Activated T-helper 1 cell treated with anti-CD3 and anti-CD28 coated beads, Interleukin-12 subunit alpha, Interleukin-12 subunit beta, Interleukin-2, Interleukin-4 antibody, amounts not matched to agents 30 ng/mL and 10 ng/mL and 1 ng/mL, durations not matched to agents 14 hours and 24 hours and 36 hours (primary cell): ENCODE data around the gene FAM13B. TPM values are rescaled to one million over a fixed set of nuclear protein-coding genes. Genes with fewer than 3 reads are reported as not detected.

Experiments used
- DNase-seq: peaks from one replicate; pipeline ENCODE4 v3.0.0; 2021; ENCODE audit warnings: low spot score
- H3K27ac Mint-ChIP-seq: one replicate; pipeline ENCODE4 v1.8.0; 2021; ENCODE audit warnings: mild to moderate bottlenecking, mixed read lengths
- H3K27me3 Mint-ChIP-seq: one replicate; pipeline ENCODE4 v1.8.0; 2022; ENCODE audit warnings: mild to moderate bottlenecking, moderate library complexity, mixed read lengths; ENCODE audit not compliant: insufficient read depth
- H3K36me3 Mint-ChIP-seq: one replicate; pipeline ENCODE4 v1.8.0; 2021; ENCODE audit warnings: low read depth, mixed read lengths
- H3K4me1 Mint-ChIP-seq: one replicate; pipeline ENCODE4 v1.8.0; 2021; ENCODE audit warnings: low read depth, mixed read lengths
- H3K4me3 Mint-ChIP-seq: one replicate; pipeline ENCODE4 v1.8.0; 2021; ENCODE audit warnings: mild to moderate bottlenecking, moderate library complexity, mixed read lengths
- H3K9me3 Mint-ChIP-seq: one replicate; pipeline ENCODE4 v1.8.0; 2021; ENCODE audit warnings: mixed read lengths
- intact Hi-C: fragments of 100-400 bp; cut with micrococcal nuclease; formaldehyde crosslinking; loops from one replicate; pipeline ENCODE4 v1.15.1; 2024
- total RNA-seq: library from RNA; stranded (reverse); gene quantifications from 2 replicates; pipeline ENCODE4 v1.2.3, GENCODE V29; 2022

FAM13B gene
- total RNA-seq, 1 donor from 2014 or later, result 17.2 TPM

DNA sequence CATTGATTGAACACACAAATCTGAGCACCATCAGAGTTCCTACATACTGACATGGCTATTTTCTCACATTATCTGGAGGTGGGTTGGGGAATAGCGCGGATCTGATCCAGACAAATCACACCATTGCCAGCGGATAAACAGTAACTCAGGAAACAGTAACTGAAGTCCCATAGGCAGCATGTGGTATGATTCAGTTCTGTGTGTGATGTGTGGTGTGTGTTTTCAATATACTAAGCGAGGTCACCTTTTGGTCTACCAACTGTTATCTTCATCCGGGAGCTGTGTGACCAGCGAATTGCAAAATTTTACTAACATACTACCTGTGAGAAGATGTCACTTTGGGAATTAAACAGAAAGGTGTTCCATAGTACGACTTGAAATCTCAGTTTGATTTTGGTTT, 93.5 kb downstream of the FAM13B start:
- intact Hi-C loops, result loop anchor here (2.0 to 5.0 kb wide), 2 partner anchors 47 to 57 kb away; no protein-coding TSS in a partner anchor
- H3K27me3 Mint-ChIP-seq, result no peaks in the 10 kb centered on the region
- H3K4me3 Mint-ChIP-seq, result no peak overlapping the region
- peaks cover 45% of the 10 kb centered on the region for H3K36me3 Mint-ChIP-seq
- peaks cover 8% of the 10 kb centered on the region for H3K4me1 Mint-ChIP-seq
- H3K27ac Mint-ChIP-seq, result peak overlapping the region; percentile 35
- H3K9me3 Mint-ChIP-seq, result no peaks in the 10 kb centered on the region
- no peak for DNase-seq

DNA sequence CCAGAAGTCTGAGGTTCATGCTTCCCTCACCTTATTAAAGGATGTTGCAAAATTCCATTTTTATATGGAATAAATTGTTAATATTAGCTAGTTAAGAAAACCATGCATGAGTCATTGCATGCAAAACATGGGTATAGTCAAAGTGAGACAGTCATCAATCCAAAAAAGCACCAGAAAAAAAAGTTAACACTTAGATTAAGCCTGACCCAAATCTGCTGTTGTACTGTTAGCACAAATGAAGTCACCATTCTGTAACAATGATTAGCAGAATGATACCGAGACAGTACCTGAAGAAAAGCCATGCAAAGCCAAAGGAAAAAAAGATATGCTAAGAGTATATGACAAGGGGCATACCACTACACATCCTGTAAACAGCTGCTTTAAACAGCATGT, 94.1 kb downstream of the FAM13B start:
- no peak for DNase-seq

DNA sequence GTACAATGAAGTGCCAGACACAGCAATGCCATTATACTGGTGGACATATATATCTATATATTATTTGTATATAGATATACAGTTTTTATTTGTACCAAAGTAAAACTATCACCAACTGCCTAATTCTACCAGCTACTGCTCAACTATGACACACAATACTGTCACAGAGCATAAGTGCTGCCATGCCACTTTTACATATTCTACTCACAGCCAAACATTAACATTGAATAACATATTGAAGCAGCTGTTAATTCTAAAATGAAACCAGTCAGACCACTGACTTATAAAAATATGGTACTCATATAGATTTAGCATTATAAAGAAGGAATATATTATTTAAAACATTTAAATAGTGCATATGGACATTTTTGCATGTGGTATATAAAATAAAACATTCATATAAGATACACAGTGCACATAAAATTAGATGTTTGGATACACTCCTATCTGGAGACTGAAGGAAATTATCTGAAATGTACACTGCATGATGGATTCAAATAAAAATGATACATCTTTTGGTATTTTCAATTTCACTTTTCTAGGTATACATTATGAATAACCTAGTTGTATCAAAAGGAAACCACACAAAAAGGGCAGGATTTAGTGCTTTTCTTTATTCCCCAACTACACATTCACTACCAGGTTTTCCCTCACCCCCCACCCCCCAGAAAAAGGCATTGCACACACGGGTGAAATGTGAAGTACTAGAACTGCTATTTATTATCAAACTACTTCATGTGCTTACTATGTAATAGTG, 94.7 kb downstream of the FAM13B start:
- Mint-ChIP-seq H3K4me1 (peaks cover 8% of the 10 kb centered on the region), H3K27me3 (no peaks in the 10 kb centered on the region), H3K4me3 (no peak overlapping the region), H3K27ac (no peak overlapping the region), H3K9me3 (no peaks in the 10 kb centered on the region), H3K36me3 (peaks cover 39% of the 10 kb centered on the region)
- intact Hi-C loops, result loop anchor here (2.0 to 5.0 kb wide), 2 partner anchors 46 to 59 kb away; no protein-coding TSS in a partner anchor
- no peak for DNase-seq

More for the DNA sequence above, 94.1 kb downstream of the FAM13B start:
- peaks cover 40% of the 10 kb centered on the region for H3K36me3 Mint-ChIP-seq
- H3K4me3 Mint-ChIP-seq, result no peak overlapping the region
- no peaks in the 10 kb centered on the region for H3K27me3 Mint-ChIP-seq
- H3K4me1 Mint-ChIP-seq, result peaks cover 8% of the 10 kb centered on the region
- intact Hi-C loops, result loop anchor here (2.0 to 5.0 kb wide), 2 partner anchors 46 to 58 kb away; no protein-coding TSS in a partner anchor
- peak overlapping the region; percentile 35 for H3K27ac Mint-ChIP-seq
- H3K9me3 Mint-ChIP-seq, result no peaks in the 10 kb centered on the region

DNA sequence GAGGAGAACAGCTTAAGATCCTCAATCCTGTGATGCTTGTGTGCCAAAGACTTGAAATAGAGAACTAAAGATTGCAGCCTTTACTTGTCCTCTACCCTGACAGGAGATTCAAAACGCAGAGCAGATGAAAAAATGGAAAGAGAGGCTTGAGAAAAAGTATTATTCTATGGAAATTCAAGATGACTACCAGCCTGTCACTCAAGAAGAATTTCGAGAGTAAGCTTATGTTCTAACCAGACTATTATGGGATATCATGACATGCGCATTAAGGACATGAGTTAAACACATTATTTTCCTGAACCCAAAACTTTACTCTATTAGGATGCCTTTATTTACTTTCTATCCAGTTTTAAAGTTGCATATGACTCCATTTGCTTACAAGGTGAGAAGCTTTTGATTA, 97.2 kb downstream of the FAM13B start:
- no peaks in the 10 kb centered on the region for H3K9me3 Mint-ChIP-seq
- H3K4me3 Mint-ChIP-seq, result no peak overlapping the region
- H3K36me3 Mint-ChIP-seq, result peaks cover 24% of the 10 kb centered on the region
- intact Hi-C loops, result loop anchor here (5.0 kb wide), 1 partner anchor 43 kb away; no protein-coding TSS in a partner anchor
- peaks cover 8% of the 10 kb centered on the region for H3K4me1 Mint-ChIP-seq
- H3K27ac Mint-ChIP-seq, result no peak overlapping the region
- no peaks in the 10 kb centered on the region for H3K27me3 Mint-ChIP-seq
- no peak for DNase-seq

DNA sequence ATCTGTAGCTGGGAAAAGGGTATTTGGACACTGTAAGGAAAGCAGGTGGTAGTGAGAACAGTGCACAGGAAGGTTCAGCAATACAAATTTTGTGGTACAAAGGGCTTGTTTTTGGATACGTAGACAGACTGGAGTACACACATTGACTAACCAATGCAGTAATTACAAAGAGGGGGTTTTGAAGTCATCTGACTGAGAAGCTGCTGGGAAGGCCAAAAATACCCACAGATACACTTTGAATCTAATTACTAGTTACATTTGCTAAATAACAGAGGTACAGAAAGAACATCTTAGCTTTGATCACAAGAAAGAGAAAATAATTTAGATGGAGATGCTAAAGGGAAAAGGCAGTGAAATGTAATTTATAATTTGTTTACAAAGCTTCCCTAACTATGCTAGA, 97.7 kb downstream of the FAM13B start:
- Mint-ChIP-seq H3K36me3 (peaks cover 20% of the 10 kb centered on the region), H3K9me3 (no peaks in the 10 kb centered on the region), H3K4me3 (no peak overlapping the region), H3K27me3 (no peaks in the 10 kb centered on the region), H3K27ac (no peak overlapping the region), H3K4me1 (peaks cover 8% of the 10 kb centered on the region)
- intact Hi-C loops, result loop anchor here (5.0 kb wide), 1 partner anchor 43 kb away; no protein-coding TSS in a partner anchor
- no peak for DNase-seq

DNA sequence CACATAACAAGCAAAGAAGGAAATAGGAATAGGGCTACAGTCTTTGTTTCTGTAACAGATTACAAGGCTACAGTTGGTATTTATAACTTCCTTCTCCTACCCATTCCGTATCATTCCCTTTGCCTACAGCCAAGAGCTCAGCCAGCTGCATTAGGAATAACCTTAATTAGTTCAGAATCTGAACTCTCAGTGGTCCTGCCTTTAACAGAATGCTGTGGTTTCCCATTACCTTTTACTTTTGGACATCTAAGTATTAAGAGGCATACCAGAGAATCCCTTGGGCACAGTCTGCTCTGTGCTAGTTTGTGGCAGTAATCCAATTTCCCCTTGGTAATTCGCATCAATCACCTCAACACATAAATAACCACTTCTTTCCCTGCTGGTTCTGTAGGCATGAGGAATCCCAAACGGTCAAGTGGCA, 99.4 kb downstream of the FAM13B start:
- no peak for DNase-seq
- H3K4me1 Mint-ChIP-seq, result no peaks in the 10 kb centered on the region
- H3K9me3 Mint-ChIP-seq, result no peaks in the 10 kb centered on the region
- intact Hi-C loops, result no loop called here
- no peak overlapping the region for H3K4me3 Mint-ChIP-seq
- peaks cover 8% of the 10 kb centered on the region for H3K36me3 Mint-ChIP-seq
- no peaks in the 10 kb centered on the region for H3K27me3 Mint-ChIP-seq
- no peak overlapping the region for H3K27ac Mint-ChIP-seq

DNA sequence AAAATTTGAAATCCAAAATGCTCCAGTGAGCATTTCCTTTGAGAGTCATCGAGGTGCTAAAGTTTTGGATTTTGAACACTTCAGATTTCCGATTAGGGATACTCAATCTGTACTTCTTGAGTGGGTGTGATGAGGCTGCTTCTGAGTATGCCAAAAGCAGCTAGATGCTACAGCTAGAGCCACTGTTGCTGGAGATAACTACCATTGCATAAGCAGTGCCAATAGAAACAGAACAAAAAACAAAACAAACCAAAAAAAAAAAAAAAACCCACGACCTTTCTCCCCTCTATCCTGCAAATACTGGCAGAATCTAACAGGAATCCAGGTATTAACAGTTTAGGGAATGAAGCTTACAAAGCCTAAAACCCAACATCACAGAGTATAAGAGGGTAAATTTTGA, 100.1 kb downstream of the FAM13B start:
- no peak for DNase-seq
- intact Hi-C loops, result no loop called here
- Mint-ChIP-seq H3K27ac (no peak overlapping the region), H3K9me3 (no peaks in the 10 kb centered on the region), H3K4me1 (no peaks in the 10 kb centered on the region), H3K36me3 (peaks cover 8% of the 10 kb centered on the region), H3K4me3 (no peak overlapping the region), H3K27me3 (no peaks in the 10 kb centered on the region)

DNA sequence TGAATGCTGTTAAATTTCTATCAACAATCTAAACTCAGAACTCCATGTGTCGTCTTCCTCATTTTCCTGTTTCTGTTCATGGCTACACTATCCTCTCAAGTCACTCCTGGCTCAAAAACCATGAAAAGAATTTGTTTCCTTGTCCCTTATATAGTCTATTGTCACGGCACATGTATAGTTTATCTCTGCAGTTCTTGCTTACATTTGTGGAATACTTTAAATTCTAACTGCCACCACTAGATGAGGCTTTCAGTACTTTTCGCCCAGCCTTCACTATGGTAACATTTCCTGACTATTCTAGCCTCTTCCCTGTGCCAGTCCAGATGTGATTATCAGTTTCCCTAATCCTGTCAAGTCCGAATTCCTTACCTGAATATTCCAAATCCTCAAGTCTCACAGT, 109.0 kb downstream of the FAM13B start:
- Mint-ChIP-seq H3K27me3 (no peaks in the 10 kb centered on the region), H3K4me1 (no peaks in the 10 kb centered on the region), H3K4me3 (no peak overlapping the region), H3K36me3 (peaks cover under 1% of the 10 kb centered on the region), H3K27ac (no peak overlapping the region), H3K9me3 (no peaks in the 10 kb centered on the region)
- intact Hi-C loops, result no loop called here
- no peak for DNase-seq

DNA sequence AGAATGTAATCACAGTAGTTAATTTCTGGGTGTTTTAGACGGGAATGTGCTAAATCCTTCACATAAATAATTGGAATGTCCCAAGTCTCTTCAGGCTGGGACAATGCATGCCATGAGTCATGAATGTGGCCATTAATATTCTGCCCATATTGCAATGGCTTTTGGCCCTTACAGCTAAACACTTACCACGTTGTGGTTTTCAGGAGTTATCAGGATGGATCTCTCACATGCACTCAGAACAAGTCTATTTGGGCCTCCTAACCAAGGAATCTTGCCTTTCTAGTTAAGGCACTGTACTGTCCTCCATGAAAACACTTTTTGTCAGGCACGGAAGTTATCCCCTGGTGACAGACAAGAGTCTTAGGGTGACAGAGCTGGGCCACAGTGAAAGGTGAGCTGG, 110.9 kb downstream of the FAM13B start:
- intact Hi-C loops, result no loop called here
- H3K4me3 Mint-ChIP-seq, result no peak overlapping the region
- H3K4me1 Mint-ChIP-seq, result no peaks in the 10 kb centered on the region
- H3K27ac Mint-ChIP-seq, result no peak overlapping the region
- no peak for DNase-seq
- H3K27me3 Mint-ChIP-seq, result peaks cover 6% of the 10 kb centered on the region
- H3K9me3 Mint-ChIP-seq, result peaks cover 8% of the 10 kb centered on the region
- no peaks in the 10 kb centered on the region for H3K36me3 Mint-ChIP-seq

DNA sequence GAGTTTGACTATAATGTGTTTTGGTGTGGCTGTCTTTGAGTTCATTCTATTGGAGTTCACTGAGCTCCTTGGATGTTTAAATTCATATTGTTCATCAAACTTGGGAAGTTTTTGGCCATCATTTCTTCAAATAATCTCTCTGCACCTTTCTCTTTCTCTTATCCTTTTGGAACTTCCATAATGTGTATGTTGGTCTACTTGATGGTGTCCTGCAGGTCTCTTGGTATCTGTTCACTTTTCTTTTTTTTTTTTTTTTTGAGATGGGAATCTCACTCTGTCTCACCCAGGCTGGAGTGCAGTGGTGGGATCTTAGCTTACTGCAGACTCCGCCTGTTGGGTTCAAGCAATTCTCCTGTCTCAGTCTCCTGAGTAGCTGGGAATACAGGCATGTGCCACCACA, 116.0 kb downstream of the FAM13B start:
- Mint-ChIP-seq H3K27me3 (peaks cover 6% of the 10 kb centered on the region), H3K36me3 (no peaks in the 10 kb centered on the region), H3K9me3 (peaks cover 16% of the 10 kb centered on the region), H3K4me1 (no peaks in the 10 kb centered on the region), H3K4me3 (no peak overlapping the region), H3K27ac (no peak overlapping the region)
- intact Hi-C loops, result no loop called here
- DNase-seq, result no peak

DNA sequence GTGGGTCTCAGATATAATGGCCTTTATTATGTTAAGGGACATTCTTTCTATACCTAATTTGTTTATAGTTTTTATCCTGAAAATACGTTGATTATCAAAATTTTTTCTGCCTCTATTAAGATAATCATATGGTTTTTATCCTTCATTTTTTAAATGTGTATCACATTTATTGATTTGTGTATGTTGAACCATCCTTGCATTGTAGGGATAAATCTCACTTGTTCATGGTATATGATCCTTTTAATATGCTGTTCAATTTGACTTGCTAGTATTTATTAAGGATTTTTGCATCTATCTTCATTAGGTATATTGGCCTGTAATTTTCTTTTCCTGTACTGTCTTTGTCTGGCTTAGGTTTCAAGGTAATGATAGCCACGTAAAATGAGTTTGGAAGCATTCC, 118.1 kb downstream of the FAM13B start:
- H3K36me3 Mint-ChIP-seq, result no peaks in the 10 kb centered on the region
- intact Hi-C loops, result no loop called here

DNA sequence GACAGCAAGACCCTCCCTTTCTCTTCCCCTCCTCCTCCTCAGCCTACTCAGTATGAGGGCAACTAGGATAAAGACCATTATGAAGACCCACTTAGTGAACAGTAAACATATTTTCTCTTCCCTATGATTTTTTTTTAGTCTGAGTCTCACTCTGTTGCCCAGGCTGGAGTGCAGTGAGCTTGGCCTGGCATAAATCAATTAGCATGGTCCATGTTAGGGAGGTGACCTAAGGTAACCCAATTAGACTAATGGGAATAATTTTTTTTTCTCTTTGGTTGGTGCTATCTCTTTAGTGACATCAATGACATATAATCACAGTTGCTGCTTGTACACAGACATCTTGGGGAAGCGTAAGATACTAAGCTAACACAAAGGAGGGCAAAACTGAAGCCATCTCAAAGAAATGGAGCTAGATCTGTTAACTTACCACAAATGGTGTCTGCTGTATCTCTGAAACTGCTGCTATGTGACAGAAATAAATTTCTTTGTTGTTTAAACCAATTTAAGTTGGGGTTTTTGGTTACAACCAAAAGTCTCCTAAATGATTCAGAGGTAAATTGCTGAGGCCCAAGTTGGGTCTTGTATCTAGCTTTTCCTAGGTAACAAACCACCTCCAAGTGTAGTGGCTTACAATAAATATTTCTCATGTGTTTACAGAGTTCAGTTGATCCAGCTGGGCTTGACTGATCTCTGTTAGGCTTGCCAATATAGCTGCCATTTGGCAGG, 130.3 kb downstream of the FAM13B start:
- Mint-ChIP-seq H3K36me3 (no peaks in the 10 kb centered on the region), H3K4me3 (no peak overlapping the region), H3K4me1 (peaks cover 8% of the 10 kb centered on the region), H3K9me3 (no peaks in the 10 kb centered on the region), H3K27ac (no peak overlapping the region), H3K27me3 (peaks cover 5% of the 10 kb centered on the region)
- intact Hi-C loops, result loop anchor here (10.0 kb wide), 1 partner anchor 232 kb away; the partner anchor contains the start of gene NME5
- no peak for DNase-seq

More for the DNA sequence above, 118.1 kb downstream of the FAM13B start:
- DNase-seq, result no peak
- H3K4me1 Mint-ChIP-seq, result no peaks in the 10 kb centered on the region
- no peak overlapping the region for H3K27ac Mint-ChIP-seq
- H3K27me3 Mint-ChIP-seq, result peaks cover 9% of the 10 kb centered on the region
- H3K4me3 Mint-ChIP-seq, result no peak overlapping the region
- peaks cover 16% of the 10 kb centered on the region for H3K9me3 Mint-ChIP-seq
